HCT116 (cell line): ENCODE data around the gene ARAP1. TPM values are rescaled to one million over a fixed set of nuclear protein-coding genes. Genes with fewer than 3 reads are reported as not detected.

ENCODE experiments used
- ATAC-seq: fragments of 200-7000 bp; cut with Tn5 transposase; 2 replicates; pipeline ENCODE4 v1.9.1; 2020; ENCODE audit warnings: mild to moderate bottlenecking, moderate library complexity
- BruUV-seq: library from RNA; stranded (reverse); fragments of 400-500 nt; replicated peaks from 2 replicates; lab custom pipeline; 2021; lab: Mats Ljungman, UMichigan
- CTCF ChIA-PET: fragments of 300-600 bp; sonication (Branson Sonifier 250); formaldehyde crosslinking; loops from one replicate; lab custom pipeline; 2021; ENCODE audit warnings: antibody characterized with exemption; lab: Charles Lee
- POLR2A ChIA-PET: fragments of 300-600, 350-600 bp; sonication (Branson Sonifier 250); formaldehyde crosslinking; loops from one replicate; lab custom pipeline; 2021; ENCODE audit warnings: antibody characterized with exemption; lab: Charles Lee
- RAD21 ChIA-PET, 2 experiments: fragments of 300-600 bp; sonication (Branson Sonifier 250); formaldehyde crosslinking; loops; one replicate each; lab custom pipeline; 2023; ENCODE audit warnings: low total read pairs in 2 of 2; ENCODE audit not compliant: uncharacterized antibody in 2 of 2, unreplicated experiment in 2 of 2, low non-redundant PET in 1 of 2; lab: Charles Lee
- DNase-seq: peaks from one replicate; pipeline ENCODE4 v3.0.0-alpha.2; 2010; ENCODE audit warnings: low read depth, low spot score
- H2AFZ ChIP-seq: fragments of 200-600 bp; shearing (Covaris generic), sonication (generic); 2 replicates; pipeline ENCODE4 v1.6.1; 2017; ENCODE audit warnings: low read depth, mixed run types, mixed read lengths, antibody characterized with exemption, low read length; ENCODE audit not compliant: poor library complexity, severe bottlenecking
- H3K27ac ChIP-seq: 2 replicates; pipeline ENCODE4 v1.5.1; 2012; ENCODE audit warnings: low read depth, low read length
- H3K27me3 ChIP-seq: fragments of 200-600 bp; sonication (generic); 2 replicates; pipeline ENCODE4 v1.6.1; 2016; ENCODE audit warnings: mixed run types, low read length, mixed read lengths; ENCODE audit not compliant: insufficient read depth
- H3K36me3 ChIP-seq, 2 experiments: fragments of 200-500 bp in 1 of 2; fragments of 200-600 bp in 1 of 2; sonication (Bioruptor generic) in 1 of 2; sonication (generic) in 1 of 2; 2 replicates each; pipeline versions ENCODE4 v1.5.1 to v1.6.1; 2014 to 2016; ENCODE audit warnings: low read length in 2 of 2, inconsistent platforms in 1 of 2, mixed read lengths in 1 of 2, mixed run types in 1 of 2; ENCODE audit not compliant: insufficient read depth in 2 of 2, control insufficient read depth in 1 of 2
- H3K4me1 ChIP-seq, 2 experiments: fragments of 200-600 bp in 1 of 2; sonication (generic) in 1 of 2; 2 replicates each; pipeline versions ENCODE4 v1.5.1 to v1.6.1; 2012 to 2017; ENCODE audit warnings: low read length in 2 of 2, inconsistent platforms in 1 of 2, mild to moderate bottlenecking in 1 of 2, mixed read lengths in 1 of 2, mixed run types in 1 of 2, moderate library complexity in 1 of 2; ENCODE audit not compliant: insufficient read depth in 2 of 2, control insufficient read depth in 1 of 2
- H3K4me2 ChIP-seq: fragments of 200-600 bp; sonication (generic); 2 replicates; pipeline ENCODE4 v1.6.1; 2017; ENCODE audit warnings: mixed run types, low read length, mixed read lengths
- H3K4me3 ChIP-seq, 2 experiments: fragments of 200-600 bp in 1 of 2; sonication (generic) in 1 of 2; replicated peaks in 1 of 2; 2 replicates each; pipeline ENCODE4 v1.5.1; 2011 to 2016; ENCODE audit warnings: low read length in 2 of 2, control low read depth in 1 of 2, low read depth in 1 of 2, mild to moderate bottlenecking in 1 of 2, mixed read lengths in 1 of 2, mixed run types in 1 of 2
- H3K79me2 ChIP-seq: fragments of 200-600 bp; sonication (generic); 2 replicates; pipeline ENCODE4 v1.6.1; 2017; ENCODE audit warnings: mild to moderate bottlenecking, mixed run types, low read length, moderate library complexity, mixed read lengths; ENCODE audit not compliant: insufficient read depth
- H3K9ac ChIP-seq: fragments of 200-600 bp; sonication (generic); 2 replicates; pipeline ENCODE4 v1.6.1; 2016; ENCODE audit warnings: low read length, mixed read lengths
- H3K9me2 ChIP-seq: fragments of 200-600 bp; sonication (generic), shearing (Covaris generic); 2 replicates; pipeline ENCODE4 v1.6.1; 2017; ENCODE audit warnings: mixed run types, mild to moderate bottlenecking, moderate library complexity; ENCODE audit not compliant: insufficient read depth
- H3K9me3 ChIP-seq, 2 experiments: fragments of 200-500 bp in 1 of 2; fragments of 200-600 bp in 1 of 2; sonication (Bioruptor generic) in 1 of 2; sonication (generic) in 1 of 2; 2 replicates each; pipeline ENCODE4 v1.6.1; 2014 to 2017; ENCODE audit warnings: low read length in 2 of 2, mixed read lengths in 2 of 2, inconsistent platforms in 1 of 2, low read depth in 1 of 2, mild to moderate bottlenecking in 1 of 2, mixed run types in 1 of 2, moderate library complexity in 1 of 2; ENCODE audit not compliant: control insufficient read depth in 1 of 2, insufficient read depth in 1 of 2
- H4K20me1 ChIP-seq: fragments of 200-600 bp; sonication (generic), shearing (Covaris generic); 2 replicates; pipeline ENCODE4 v1.6.1; 2017; ENCODE audit warnings: mixed run types, mild to moderate bottlenecking, moderate library complexity; ENCODE audit not compliant: insufficient read depth
- CBX3 ChIP-seq: IDR thresholded peaks from 2 replicates; pipeline ENCODE4 v1.6.1; 2012; ENCODE audit warnings: low read depth
- CEBPB ChIP-seq: IDR thresholded peaks from 2 replicates; pipeline ENCODE4 v1.6.1; 2012; ENCODE audit warnings: low read depth
- CTCF ChIP-seq, 3 experiments: fragments of 200-600 bp in 1 of 3; sonication (generic) in 1 of 3; IDR thresholded peaks in 2 of 3; conservative IDR thresholded peaks in 1 of 3; 2 replicates each; pipeline ENCODE4 v1.5.1; 2012 to 2017; ENCODE audit warnings: low read depth in 2 of 3, low read length in 2 of 3, antibody characterized with exemption in 1 of 3, borderline replicate concordance in 1 of 3, control low read depth in 1 of 3, mild to moderate bottlenecking in 1 of 3, mixed read lengths in 1 of 3, mixed run types in 1 of 3, moderate library complexity in 1 of 3; ENCODE audit not compliant: insufficient read depth in 1 of 3
- EGR1 ChIP-seq: IDR thresholded peaks from 2 replicates; pipeline ENCODE4 v1.6.1; 2012; ENCODE audit warnings: low read depth
- ELF1 ChIP-seq: IDR thresholded peaks from 2 replicates; pipeline ENCODE4 v1.6.1; 2012; ENCODE audit warnings: low read depth, borderline replicate concordance
- EZH2phosphoT487 ChIP-seq: fragments of 200-600 bp; IDR thresholded peaks from 2 replicates; pipeline ENCODE4 v1.6.1; 2018; ENCODE audit warnings: antibody characterized with exemption, borderline replicate concordance
- JUND ChIP-seq: IDR thresholded peaks from 2 replicates; pipeline ENCODE4 v1.6.1; 2012
- MAX ChIP-seq: IDR thresholded peaks from 2 replicates; pipeline ENCODE4 v1.6.1; 2012
- POLR2A ChIP-seq: IDR thresholded peaks from 2 replicates; pipeline ENCODE4 v1.7.0; 2011; ENCODE audit warnings: borderline replicate concordance; ENCODE audit not compliant: insufficient read depth, insufficient read length; ENCODE audit errors: extremely low read depth
- POLR2AphosphoS5 ChIP-seq: IDR thresholded peaks from 2 replicates; pipeline ENCODE4 v1.6.1; 2011; ENCODE audit warnings: mild to moderate bottlenecking, low read depth, low read length, moderate library complexity
- RAD21 ChIP-seq: IDR thresholded peaks from 2 replicates; pipeline ENCODE4 v1.6.1; 2012; ENCODE audit warnings: low read depth, mild to moderate bottlenecking
- REST ChIP-seq: IDR thresholded peaks from 2 replicates; pipeline ENCODE4 v1.6.1; 2012; ENCODE audit warnings: low read depth
- SIN3A ChIP-seq: IDR thresholded peaks from 2 replicates; pipeline ENCODE4 v1.6.1; 2012; ENCODE audit warnings: low read depth
- SP1 ChIP-seq: IDR thresholded peaks from 2 replicates; pipeline ENCODE4 v1.6.1; 2012; ENCODE audit warnings: low read depth
- SRF ChIP-seq: IDR thresholded peaks from 2 replicates; pipeline ENCODE4 v1.6.1; 2012; ENCODE audit warnings: low read depth
- TCF7L2 ChIP-seq: IDR thresholded peaks from 2 replicates; pipeline ENCODE4 v1.7.0; 2011; ENCODE audit warnings: borderline replicate concordance, inconsistent platforms; ENCODE audit not compliant: insufficient read depth, insufficient read length; ENCODE audit errors: extremely low read depth
- YY1 ChIP-seq: IDR thresholded peaks from 2 replicates; pipeline ENCODE4 v1.6.1; 2011; ENCODE audit warnings: low read length, low read depth, moderate library complexity, mild to moderate bottlenecking; ENCODE audit not compliant: insufficient replicate concordance; ENCODE audit errors: extremely low read depth
- ZBTB33 ChIP-seq: IDR thresholded peaks from 2 replicates; pipeline ENCODE4 v1.6.1; 2011; ENCODE audit warnings: mild to moderate bottlenecking, low read length, moderate library complexity; ENCODE audit not compliant: insufficient replicate concordance; ENCODE audit errors: extremely low read depth
- ZFX ChIP-seq: fragments of 450-650 bp; IDR thresholded peaks from 2 replicates; pipeline ENCODE4 v1.6.1; 2017
- ZNF274 ChIP-seq: fragments of 200-500 bp; sonication (Bioruptor generic); IDR thresholded peaks from 2 replicates; pipeline ENCODE4 v1.6.1; 2014; ENCODE audit warnings: mild to moderate bottlenecking, low read depth, low read length, inconsistent platforms
- intact Hi-C: fragments of 100-400 bp; cut with micrococcal nuclease; formaldehyde crosslinking; loops from 2 replicates; pipeline ENCODE4 v1.10.0; 2022
- total RNA-seq: library from RNA; stranded (reverse); gene quantifications from one replicate; pipeline ENCODE4 v1.2.1, GENCODE V29; 2021; ENCODE audit not compliant: unreplicated experiment

The ARAP1 gene
- total RNA-seq, 1 experiment from 2014 or later = 57.4 TPM

- no peak overlapping the region for H3K4me3 ChIP-seq
- intact Hi-C loops = no loop called here
- H3K79me2 ChIP-seq = no peaks in the 10 kb centered on the region
- ATAC-seq = no peak
- H3K9me3 ChIP-seq = no peaks in the 10 kb centered on the region
- DNase-seq = no peak
- CTCF ChIA-PET = no interaction called here
- no peaks in the 10 kb centered on the region for H3K36me3 ChIP-seq
- no peaks in the 10 kb centered on the region for H4K20me1 ChIP-seq
- no peak overlapping the region for H3K9ac ChIP-seq
- peaks cover 0 to 4% of the 10 kb centered on the region in 2 experiments; a peak in 2 of 4 replicates for H3K4me1 ChIP-seq
- H2AFZ ChIP-seq = no peak overlapping the region
- H3K27ac ChIP-seq = no peak overlapping the region
- TF ChIP-seq ZFX (no peak), REST (no peak), CTCF (IDR thresholded peaks at IDR 0.05 in 2 of 3, conservative IDR thresholded peaks at IDR 0.05 in 1 of 3; ENCODE audit: borderline replicate concordance in 1 of 3, insufficient read depth in 1 of 3, low read depth in 2 of 3, low read length in 2 of 3) (no peak), ELF1 (no peak), TCF7L2 (no peak), CEBPB (no peak), EGR1 (no peak), ZBTB33 (no peak), ZNF274 (no peak), POLR2A (no peak), CBX3 (no peak), MAX (no peak), POLR2AphosphoS5 (no peak), YY1 (no peak), RAD21 (no peak), EZH2phosphoT487 (no peak), SIN3A (no peak), JUND (no peak), SP1 (no peak), SRF (no peak)
- RAD21 ChIA-PET = no interaction called here
- no TSS peak for BruUV-seq
- no peak overlapping the region for H3K4me2 ChIP-seq
- no peaks in the 10 kb centered on the region for H3K27me3 ChIP-seq
- POLR2A ChIA-PET = no interaction called here
- no peaks in the 10 kb centered on the region for H3K9me2 ChIP-seq
Measured at GRCh38 chr11:72648384-72649136, 103.6 kb downstream of the ARAP1 start.
